ENCODE data around the gene ACSS3. TPM values are rescaled to one million over a fixed set of nuclear protein-coding genes. Genes with fewer than 3 reads are reported as not detected.

Gene ACSS3
- total and polyA plus RNA-seq, 2 of the 8 experiments (the other 6 are each of a cell fraction or from before 2014, with no cell fraction given), result 14.4 to 24.0 TPM

- H3K14ac ChIP-seq (ENCODE audit: insufficient read length), result no peak overlapping the region
- H3K9ac ChIP-seq (replicated peaks in 1 of 4; ENCODE audit: extremely low read depth in 1 of 4, low read depth in 3 of 4, low read length in 3 of 4), result no peak overlapping the region
- CTCF ChIA-PET (ENCODE audit: partially characterized antibody), result no interaction called here
- no peak overlapping the region for H4K5ac ChIP-seq (ENCODE audit: insufficient read length, low read depth, low read length)
- H3K23ac ChIP-seq (ENCODE audit: insufficient read length), result no peak overlapping the region
- no peak overlapping the region for H2AFZ ChIP-seq (ENCODE audit: low read length)
- no peak overlapping the region for H3K4me2 ChIP-seq (ENCODE audit: insufficient read depth in 1 of 2, low read depth in 2 of 2, low read length in 2 of 2)
- no peak overlapping the region for H3K18ac ChIP-seq (ENCODE audit: extremely low read depth, low read length)
- H3K4me3 ChIP-seq (ENCODE audit: extremely low read depth in 1 of 4, insufficient read depth in 2 of 4, low read depth in 3 of 4, low read length in 4 of 4), result no peak overlapping the region
- H3K27ac ChIP-seq (ENCODE audit: low read depth, low read length), result no peak overlapping the region
- WGBS, 2 experiments (ENCODE audit: extremely low coverage in 1 of 2, insufficient coverage in 1 of 2, insufficient read length in 1 of 2, insufficient replicate concordance in 2 of 2, low coverage in 1 of 2, low lambda C conversion rate in 2 of 2, missing lambda C conversion rate in 1 of 2), result 85% methylated on average over 5 of the region's 5 CpGs; no CpG with 5 or more reads in 1 of the 2 experiments
- no peak overlapping the region for H4K8ac ChIP-seq (ENCODE audit: extremely low read depth, insufficient read depth, low read length)
- no peak overlapping the region for H2BK15ac ChIP-seq (ENCODE audit: low read length)
- no peaks in the 10 kb centered on the region; a peak in 1 of 8 replicates for H3K36me3 ChIP-seq (ENCODE audit: control insufficient read depth in 2 of 4, insufficient read depth in 4 of 4, low read length in 3 of 4)
- no peak for TF ChIP-seq CBX8 (IDR thresholded peaks at IDR 0.05; ENCODE audit: borderline replicate concordance, low read depth, low read length)
- POLR2A ChIA-PET (ENCODE audit: partially characterized antibody), result no interaction called here
- H2AK5ac ChIP-seq (ENCODE audit: low read depth, low read length), result no peak overlapping the region
- H3K23me2 ChIP-seq (ENCODE audit: low read depth, low read length), result no peaks in the 10 kb centered on the region
- no peak overlapping the region for H2BK20ac ChIP-seq (ENCODE audit: low read length)
- H3K4me1 ChIP-seq (replicated peaks in 1 of 4; ENCODE audit: control insufficient read depth in 3 of 4, insufficient read depth in 4 of 4, low read length in 3 of 4), result no peaks in the 10 kb centered on the region
- H3K56ac ChIP-seq (replicated peaks; ENCODE audit: insufficient read length, low read depth, low read length), result no peak overlapping the region
- H3K4ac ChIP-seq (replicated peaks; ENCODE audit: insufficient read length, low read depth, low read length), result no peak overlapping the region
- no peaks in the 10 kb centered on the region for H3K79me1 ChIP-seq (ENCODE audit: low read depth, low read length)
- no peaks in the 10 kb centered on the region for H3K79me2 ChIP-seq (ENCODE audit: control insufficient read depth in 1 of 2, insufficient read depth in 2 of 2, low read length in 2 of 2)
- H2BK12ac ChIP-seq (ENCODE audit: low read depth, low read length), result no peak overlapping the region
- no peak overlapping the region for H2BK5ac ChIP-seq (ENCODE audit: low read depth, low read length)
- H2BK120ac ChIP-seq (replicated peaks; ENCODE audit: low read depth, low read length), result no peak overlapping the region
- H3K27me3 ChIP-seq (replicated peaks in 1 of 4; ENCODE audit: control insufficient read depth in 3 of 4, extremely low read depth in 1 of 4, insufficient read depth in 3 of 4, low read length in 3 of 4), result no peaks in the 10 kb centered on the region
- H4K20me1 ChIP-seq (replicated peaks in 1 of 2; ENCODE audit: control insufficient read depth in 1 of 2, insufficient read depth in 2 of 2, low read length in 2 of 2), result no peaks in the 10 kb centered on the region
- H3K9me3 ChIP-seq (ENCODE audit: insufficient read depth in 2 of 2, low read depth in 1 of 2, low read length in 1 of 2), result no peaks in the 10 kb centered on the region
- DNase-seq (ENCODE audit: low read depth in 1 of 2, low spot score in 2 of 2) (no peak), FAIRE-seq (no peak)
- no peak overlapping the region for H4K91ac ChIP-seq (replicated peaks; ENCODE audit: insufficient read length, low read length)
These were observed 145.1 kb downstream of the ACSS3 start for GRCh38 chr12:81222846-81223592.

Data from H1 (cell line).